ENCODE data around the gene PLA2G4E.

The PLA2G4E gene

GRCh38 chr15:41951571-41951970 lies 69.3 kb downstream of the PLA2G4E start:
- DNase-seq, result no peak

GRCh38 chr15:41950489-41950888 lies 70.4 kb downstream of the PLA2G4E start:
- DNase-seq, result no peak

- no peak for DNase-seq
These were observed 70.7 kb downstream of the PLA2G4E start for GRCh38 chr15:41950127-41950483.

- no peak for DNase-seq
These were observed 71.3 kb downstream of the PLA2G4E start for GRCh38 chr15:41949401-41950126.

- no peak for DNase-seq
These were observed 72.4 kb downstream of the PLA2G4E start for GRCh38 chr15:41948490-41948889.

GRCh38 chr15:41946970-41947369 lies 73.9 kb downstream of the PLA2G4E start:
- no peak for DNase-seq

- no peak for DNase-seq
These were observed 75.1 kb downstream of the PLA2G4E start for GRCh38 chr15:41945731-41946130.

GRCh38 chr15:41945221-41945620 lies 75.6 kb downstream of the PLA2G4E start:
- no peak for DNase-seq

GRCh38 chr15:41944313-41944940 lies 76.4 kb downstream of the PLA2G4E start:
- DNase-seq, result no peak

GRCh38 chr15:41943543-41944312 lies 77.1 kb downstream of the PLA2G4E start:
- DNase-seq, result no peak

GRCh38 chr15:41942886-41943285 lies 78.0 kb downstream of the PLA2G4E start:
- DNase-seq, result no peak

- no peak for DNase-seq
These were observed 79.0 kb downstream of the PLA2G4E start for GRCh38 chr15:41941644-41942415.

- no peak for DNase-seq
These were observed 80.4 kb downstream of the PLA2G4E start for GRCh38 chr15:41940441-41940857.

- DNase-seq, result no peak
These were observed 80.9 kb downstream of the PLA2G4E start for GRCh38 chr15:41939986-41940385.

- no peak for DNase-seq
These were observed 83.3 kb downstream of the PLA2G4E start for GRCh38 chr15:41937568-41937923.

- DNase-seq, result no peak
These were observed 83.9 kb downstream of the PLA2G4E start for GRCh38 chr15:41936649-41937567.

GRCh38 chr15:41936155-41936554 lies 84.7 kb downstream of the PLA2G4E start:
- DNase-seq, result no peak

- DNase-seq, result no peak
These were observed 85.2 kb downstream of the PLA2G4E start for GRCh38 chr15:41935566-41936020.

GRCh38 chr15:41934843-41935242 lies 86.0 kb downstream of the PLA2G4E start:
- no peak for DNase-seq

- no peak for DNase-seq
These were observed 87.1 kb downstream of the PLA2G4E start for GRCh38 chr15:41933771-41934170.

GRCh38 chr15:41933326-41933725 lies 87.5 kb downstream of the PLA2G4E start:
- DNase-seq, result no peak

Data from NCI-H748 treated with DMSO at 0.1 percent for 48 hours (cell line).